Left hindlimb (tissue), 1 donor: ENCODE results near the gene GBE1.

Experiments used
- DNase-seq: peaks from one replicate; pipeline ENCODE4 v3.0.0-alpha.2; 2018

GBE1 gene

GRCh38 chr3:81752604-81753003 is 8.8 kb downstream of the GBE1 start:
- DNase-seq, result no peak

GRCh38 chr3:81749265-81749664 is 12.2 kb downstream of the GBE1 start:
- DNase-seq, result no peak

DNA sequence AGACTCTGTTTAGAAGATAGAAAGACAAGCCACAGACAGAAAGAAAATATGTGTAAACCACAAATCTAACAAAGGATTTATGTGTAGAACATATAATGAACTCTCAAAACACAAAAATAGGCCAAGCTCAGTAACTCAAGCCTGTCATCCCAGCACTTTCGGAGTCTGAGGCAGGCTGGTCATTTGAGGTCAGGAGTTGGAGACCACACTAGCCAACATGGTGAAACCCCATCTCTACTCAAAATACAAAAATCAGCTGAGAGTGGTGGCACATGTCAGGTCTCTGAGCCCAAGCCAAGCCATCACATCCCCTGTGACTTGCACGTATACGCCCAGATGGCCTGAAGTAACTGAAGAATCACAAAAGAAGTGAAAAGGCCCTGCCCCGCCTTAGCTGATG is 14.2 kb downstream of the GBE1 start:
- peak; percentile 54 for DNase-seq

DNA sequence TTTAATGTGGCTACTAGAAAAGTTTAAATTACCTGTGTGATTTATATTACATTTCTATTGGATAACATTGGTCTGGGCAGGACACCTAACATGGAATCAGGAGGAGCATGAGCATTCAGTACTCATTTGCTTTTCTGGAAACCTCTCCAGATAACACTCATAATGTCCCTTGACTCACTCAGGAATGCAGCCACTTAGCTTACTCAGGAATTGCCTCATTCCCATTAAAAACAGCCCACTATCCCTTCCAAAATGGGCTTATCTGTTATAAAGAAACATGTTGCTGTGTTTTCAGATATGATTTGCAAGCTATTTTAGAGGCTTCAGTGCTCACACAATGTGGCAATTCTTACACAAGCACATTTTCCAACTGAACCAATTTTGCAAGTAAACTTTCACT is 17.1 kb downstream of the GBE1 start:
- no peak for DNase-seq

GRCh38 chr3:81743096-81744025 is 18.1 kb downstream of the GBE1 start:
- DNase-seq, result no peak

DNA sequence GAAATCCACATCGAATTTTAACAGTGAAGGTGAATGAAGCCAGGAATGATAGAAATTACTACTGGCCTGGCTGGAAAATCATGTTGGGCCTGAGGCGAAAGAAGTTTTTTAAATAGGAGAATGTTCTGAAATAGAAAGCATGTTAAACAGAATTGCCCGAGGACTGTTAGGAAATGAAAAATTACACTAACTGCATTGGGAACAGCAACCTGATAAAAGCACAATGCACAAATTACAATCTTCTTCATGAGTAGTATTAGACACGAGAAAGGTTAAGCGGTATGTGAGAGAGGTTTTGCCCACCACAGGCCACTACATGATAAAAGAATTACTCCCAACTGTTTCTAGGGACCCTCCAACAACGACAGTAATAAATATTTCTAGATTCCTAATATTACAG is 18.9 kb downstream of the GBE1 start:
- no peak for DNase-seq

DNA sequence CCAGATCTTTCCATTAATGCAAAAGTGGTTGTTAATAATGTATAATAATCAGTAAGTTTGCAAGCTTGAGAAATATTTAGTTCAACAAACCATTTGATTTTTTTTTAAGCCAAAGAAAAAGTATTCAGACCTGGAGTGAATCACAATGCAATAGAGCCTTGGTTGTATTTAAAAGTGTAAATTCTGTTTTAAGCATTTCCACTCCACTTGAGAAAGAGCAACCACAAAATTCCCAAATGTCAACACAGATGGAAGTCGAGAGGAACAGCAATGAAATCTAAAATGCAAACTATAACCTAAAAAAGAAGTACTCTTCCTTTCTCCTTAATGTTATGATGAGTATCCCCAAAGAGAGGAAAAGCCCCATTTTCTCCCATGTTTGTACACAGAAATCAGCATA is 20.2 kb downstream of the GBE1 start:
- DNase-seq, result no peak

DNA sequence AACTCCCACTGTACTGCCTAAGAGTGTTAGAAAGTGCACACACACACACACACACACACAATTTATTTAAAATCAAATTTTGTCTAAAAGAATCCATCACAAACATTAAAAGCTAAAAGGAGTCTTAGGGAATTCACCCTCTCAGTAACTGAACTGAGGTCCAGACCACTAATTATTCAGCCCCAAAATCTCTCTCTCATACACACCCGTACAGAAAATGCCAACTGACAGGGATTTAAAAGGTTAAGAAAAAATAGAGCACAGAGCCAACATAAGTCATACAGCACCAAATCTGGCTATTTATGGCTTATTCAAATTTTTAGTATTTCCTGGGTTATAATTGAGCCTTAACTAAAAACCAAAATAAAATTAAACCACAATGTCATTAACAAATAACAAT is 20.7 kb downstream of the GBE1 start:
- no peak for DNase-seq

DNA sequence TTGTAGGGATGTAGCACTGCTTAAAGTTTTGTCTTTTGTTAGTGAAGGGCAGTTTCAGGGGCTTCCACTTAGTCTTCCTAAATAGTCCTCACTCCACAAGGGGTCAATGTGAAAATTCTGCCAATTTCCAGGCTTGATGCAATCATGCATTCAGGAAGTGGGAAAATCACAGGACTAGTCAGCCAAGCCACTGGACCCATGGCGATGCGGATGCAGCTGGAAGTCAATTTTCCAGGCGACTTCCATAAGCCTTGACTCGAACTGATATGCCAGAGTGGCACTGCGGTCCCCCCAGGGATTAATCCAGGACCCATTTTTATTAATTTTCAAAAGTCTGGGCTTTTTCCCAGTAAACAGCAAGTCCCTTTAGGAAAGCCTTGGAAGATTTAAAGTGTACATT is 26.1 kb downstream of the GBE1 start:
- DNase-seq, result no peak

DNA sequence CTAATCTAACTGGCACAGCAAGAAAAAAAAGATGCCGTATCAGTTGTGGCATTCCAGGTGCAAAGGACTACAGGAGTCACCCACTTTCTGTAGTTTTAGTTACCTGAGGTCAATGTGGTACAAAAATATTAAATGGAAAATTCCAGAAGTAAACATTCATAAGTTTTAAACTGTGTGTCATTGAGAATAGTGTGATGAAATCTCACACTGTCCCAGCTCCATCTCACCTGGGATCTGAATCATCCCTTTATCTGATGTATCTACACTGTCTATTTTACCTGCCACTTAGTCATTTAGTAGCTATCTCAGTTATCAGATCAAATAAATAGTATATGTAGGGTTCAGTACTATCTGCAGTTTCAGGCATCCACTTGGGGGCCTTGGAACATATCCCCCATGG is 26.7 kb downstream of the GBE1 start:
- no peak for DNase-seq

DNA sequence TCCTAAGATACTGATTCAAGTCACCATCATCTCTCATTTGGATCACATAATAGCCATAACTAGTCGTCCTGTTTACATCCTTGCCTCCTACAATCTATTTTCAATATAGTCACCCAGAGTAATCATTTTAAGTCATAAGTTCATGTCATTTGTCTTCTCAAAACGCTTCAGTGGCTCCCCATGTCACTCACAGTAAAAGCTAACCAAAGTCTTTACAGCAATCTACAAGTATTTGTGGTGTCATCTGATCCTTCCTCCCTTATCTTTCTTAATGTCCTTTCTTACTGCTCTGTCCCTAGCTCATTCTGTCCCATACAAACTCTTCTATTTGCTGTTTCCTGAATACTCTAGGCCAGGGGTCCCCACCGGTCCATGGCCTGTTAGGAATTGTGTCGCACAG is 28.8 kb downstream of the GBE1 start:
- no peak for DNase-seq

- no peak for DNase-seq
These were observed 32.5 kb downstream of the GBE1 start for GRCh38 chr3:81728766-81729544.

DNA sequence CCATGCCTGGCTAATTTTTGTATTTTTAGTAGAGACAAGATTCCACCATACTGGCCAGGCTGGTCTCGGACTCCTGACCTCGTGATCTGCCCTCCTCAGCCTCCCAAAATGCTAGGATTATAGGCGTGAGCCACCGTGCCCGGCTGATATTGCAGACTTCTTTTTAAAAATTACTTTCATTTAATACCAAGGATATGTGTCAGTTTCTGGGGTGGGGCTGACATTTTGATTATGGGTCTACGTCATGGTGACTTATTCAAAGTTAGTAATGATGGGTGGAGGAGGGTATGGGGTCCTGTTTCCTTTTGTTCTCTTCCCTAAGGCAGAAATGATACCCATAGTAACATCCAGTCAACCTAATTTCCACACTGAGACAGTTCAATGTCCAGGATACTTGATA is 34.7 kb downstream of the GBE1 start:
- no peak for DNase-seq

DNA sequence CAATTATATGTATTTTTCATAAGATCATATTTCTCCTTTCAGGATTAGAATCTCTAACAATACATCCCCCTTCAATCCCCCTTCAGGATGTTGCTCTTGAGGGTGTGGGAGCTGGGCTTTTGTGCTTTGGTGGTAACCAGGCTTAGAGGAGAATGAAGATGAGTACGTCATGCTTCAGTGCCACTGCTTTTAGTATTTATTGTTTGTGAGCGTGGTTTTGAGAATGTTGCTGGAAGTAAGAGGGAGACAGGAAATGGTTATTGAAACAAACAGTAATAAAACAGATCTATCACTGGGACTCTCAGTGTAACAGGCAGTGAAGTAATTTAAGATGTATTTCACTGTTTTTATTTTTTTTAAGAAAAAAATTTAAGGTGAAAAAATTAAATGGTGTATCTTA is 35.3 kb downstream of the GBE1 start:
- no peak for DNase-seq

DNA sequence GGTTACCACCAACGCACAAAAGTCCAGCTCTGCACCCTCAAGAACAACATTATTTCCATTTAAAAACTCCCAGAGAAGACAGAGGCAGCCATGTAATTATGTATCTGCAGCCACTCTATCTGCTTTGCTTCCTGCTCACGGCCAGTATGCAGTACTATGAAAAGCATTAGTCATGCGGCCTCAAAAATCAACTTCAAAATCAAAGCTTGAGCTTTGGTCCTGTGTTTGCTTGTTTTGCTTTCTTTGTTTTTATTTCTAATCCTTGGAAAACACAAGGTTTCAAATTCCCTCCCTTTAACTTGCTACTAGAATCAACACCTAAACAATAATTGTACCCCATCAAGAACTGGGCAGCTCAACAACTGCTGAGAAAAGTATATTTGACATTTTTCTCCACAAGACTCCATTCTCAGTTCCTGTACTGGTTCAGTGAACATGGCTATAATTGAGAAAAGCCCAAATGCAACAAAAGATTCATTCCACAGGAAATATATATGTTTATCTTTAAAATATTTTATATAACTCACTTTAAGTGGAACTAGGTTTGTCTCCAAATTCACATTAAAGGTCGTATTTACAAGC is 37.6 kb downstream of the GBE1 start:
- no peak for DNase-seq

DNA sequence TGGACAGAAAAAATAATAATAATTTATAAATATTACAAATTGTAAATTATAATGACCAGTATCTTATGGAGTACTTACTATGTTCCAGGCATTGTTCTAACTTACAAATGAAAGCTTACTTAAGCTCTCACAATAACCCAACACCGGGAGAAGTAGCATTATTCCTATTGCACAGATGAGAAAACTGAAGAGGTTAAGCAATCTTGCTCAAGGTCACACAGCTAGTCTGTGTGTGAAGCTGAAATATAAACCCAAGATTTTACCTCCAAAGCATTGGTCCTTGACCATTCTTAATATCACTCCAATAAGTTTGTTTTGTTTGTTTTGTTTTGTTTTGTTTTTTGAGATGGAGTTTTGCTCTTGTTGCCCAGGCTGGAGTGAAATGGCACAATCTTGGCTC is 43.1 kb downstream of the GBE1 start:
- no peak for DNase-seq

DNA sequence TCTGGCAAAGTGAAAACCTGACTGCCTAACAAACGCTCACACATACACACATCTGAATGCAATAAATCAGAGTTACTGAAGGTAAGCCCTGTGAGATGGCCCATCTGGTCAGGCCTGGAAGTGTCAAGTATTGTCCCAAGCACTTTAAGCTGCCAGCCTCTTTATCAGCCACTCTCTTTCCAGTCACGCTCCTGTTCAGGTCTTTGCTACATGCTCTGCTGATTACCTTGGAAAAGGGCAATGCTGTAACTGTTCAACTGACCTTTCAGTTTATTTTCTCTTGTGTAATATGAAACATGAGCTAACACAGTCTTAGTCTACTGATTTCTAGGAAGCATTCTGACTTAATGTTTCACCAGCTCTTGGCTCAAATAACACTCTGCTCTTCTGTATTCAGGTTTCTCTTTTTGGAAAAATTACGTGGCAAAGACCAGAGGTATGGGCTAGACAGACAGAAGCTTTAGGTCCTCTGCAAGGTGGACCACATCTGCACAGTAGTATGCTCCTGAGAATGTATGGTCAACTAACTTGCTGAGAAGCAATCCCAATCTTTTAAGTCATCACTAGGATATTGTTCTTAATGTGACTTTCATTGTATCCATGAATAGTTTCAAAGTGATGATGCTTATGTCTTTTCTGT is 44.5 kb downstream of the GBE1 start:
- DNase-seq, result no peak

DNA sequence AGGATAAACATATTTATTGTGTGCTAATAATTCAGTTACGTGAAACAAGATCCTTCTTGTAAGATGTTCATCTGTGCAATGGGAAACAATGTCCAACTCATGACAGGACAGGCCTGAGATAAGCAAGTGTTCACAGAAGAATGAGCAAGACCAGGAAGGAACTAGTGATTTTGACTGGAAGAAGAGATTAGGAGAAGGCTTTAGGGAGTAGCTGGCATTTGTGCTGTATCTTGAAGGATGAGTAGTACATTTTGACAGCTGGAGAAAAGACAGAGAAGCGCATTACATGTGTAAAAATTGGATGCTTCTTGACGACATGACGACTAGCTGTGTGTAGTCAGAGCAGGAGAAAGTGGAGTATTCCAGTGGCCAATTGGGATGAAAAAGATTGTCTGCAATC is 48.4 kb downstream of the GBE1 start:
- DNase-seq, result no peak

DNA sequence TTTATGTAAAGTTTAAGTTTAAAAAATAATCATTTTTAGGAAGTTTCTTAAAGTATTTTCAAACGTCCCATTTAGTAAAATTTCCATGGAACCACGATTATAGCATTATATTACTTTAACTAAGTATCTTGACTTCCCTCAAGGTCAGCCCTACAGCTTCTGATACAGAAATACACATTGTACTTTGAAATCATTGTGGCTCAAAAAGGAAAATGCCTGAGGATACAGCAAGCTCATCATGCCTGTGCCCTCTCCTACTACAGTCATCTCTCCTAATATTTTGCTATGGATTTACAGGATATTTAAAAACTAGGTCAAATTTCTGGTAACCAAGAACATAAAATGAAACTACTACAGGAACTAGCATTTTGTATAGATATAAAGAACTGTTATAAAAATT is 51.8 kb downstream of the GBE1 start:
- no peak for DNase-seq

GRCh38 chr3:81707996-81708395 is 53.4 kb downstream of the GBE1 start:
- DNase-seq, result no peak

DNA sequence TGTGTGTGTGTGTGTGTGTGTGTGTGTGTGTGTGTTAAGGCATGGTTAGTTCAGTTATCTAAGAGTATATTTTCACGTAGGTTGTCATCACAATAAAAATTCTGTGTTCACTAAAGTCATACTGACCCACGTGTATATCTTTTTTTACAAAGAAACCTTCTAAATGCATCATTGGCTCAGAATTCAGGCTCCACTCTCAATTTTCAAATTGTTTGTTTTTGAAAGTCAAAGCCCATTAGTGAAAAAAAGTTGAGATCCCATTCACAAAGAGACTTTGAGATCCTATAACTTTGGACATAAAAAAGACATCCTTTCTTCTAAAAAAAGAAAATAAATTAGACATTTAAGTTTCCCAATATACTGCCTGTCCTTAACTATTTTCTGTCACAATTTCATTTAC is 59.3 kb downstream of the GBE1 start:
- no peak for DNase-seq

- DNase-seq, result no peak
These were observed 61.7 kb downstream of the GBE1 start for GRCh38 chr3:81699536-81700320.

DNA sequence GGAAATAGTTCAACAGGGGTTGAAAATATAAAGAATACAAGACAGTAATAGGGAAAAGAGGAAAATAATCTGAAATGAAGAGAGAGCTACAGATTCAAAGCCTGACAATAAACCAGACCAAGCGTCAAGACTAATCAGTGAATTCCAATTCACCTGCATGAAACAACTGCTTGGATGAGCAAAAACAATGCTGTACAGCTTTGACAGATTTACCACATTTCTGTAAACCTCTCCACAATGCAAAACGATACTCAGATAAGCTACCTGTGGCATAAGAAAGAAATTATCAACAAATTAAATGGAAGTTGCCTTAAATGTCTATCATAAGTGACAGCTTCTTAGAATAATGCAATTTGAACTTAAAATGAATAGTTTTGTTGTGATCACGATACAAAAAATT is 65.4 kb downstream of the GBE1 start:
- DNase-seq, result no peak
